ENCODE results near the gene KIAA1549. TPM values are rescaled to one million over a fixed set of nuclear protein-coding genes. Genes with fewer than 3 reads are reported as not detected.

The KIAA1549 gene
- total RNA-seq, 1 donor, result 3.3 TPM

- Histone ChIP-seq H3K9me3 (ENCODE audit: low read depth, low read length) (no peaks in the 10 kb centered on the region), H3K27me3 (ENCODE audit: insufficient read depth, low read length) (no peaks in the 10 kb centered on the region), H3K36me3 (ENCODE audit: insufficient read depth, low read length) (peaks cover 3% of the 10 kb centered on the region), H3K4me2 (ENCODE audit: insufficient read depth, low read length) (no peak overlapping the region), H3K27ac (ENCODE audit: low read depth, low read length) (no peak overlapping the region), H3K4me3 (ENCODE audit: insufficient read depth, low read length) (no peak overlapping the region), H4K20me1 (ENCODE audit: insufficient read depth, low read length) (no peaks in the 10 kb centered on the region), H3K4me1 (ENCODE audit: insufficient read depth, low read length) (no peaks in the 10 kb centered on the region), H2AFZ (ENCODE audit: low read length) (no peak overlapping the region), H3K79me2 (ENCODE audit: insufficient read depth, low read length) (no peaks in the 10 kb centered on the region)
- TF ChIP-seq, protein P1, sequence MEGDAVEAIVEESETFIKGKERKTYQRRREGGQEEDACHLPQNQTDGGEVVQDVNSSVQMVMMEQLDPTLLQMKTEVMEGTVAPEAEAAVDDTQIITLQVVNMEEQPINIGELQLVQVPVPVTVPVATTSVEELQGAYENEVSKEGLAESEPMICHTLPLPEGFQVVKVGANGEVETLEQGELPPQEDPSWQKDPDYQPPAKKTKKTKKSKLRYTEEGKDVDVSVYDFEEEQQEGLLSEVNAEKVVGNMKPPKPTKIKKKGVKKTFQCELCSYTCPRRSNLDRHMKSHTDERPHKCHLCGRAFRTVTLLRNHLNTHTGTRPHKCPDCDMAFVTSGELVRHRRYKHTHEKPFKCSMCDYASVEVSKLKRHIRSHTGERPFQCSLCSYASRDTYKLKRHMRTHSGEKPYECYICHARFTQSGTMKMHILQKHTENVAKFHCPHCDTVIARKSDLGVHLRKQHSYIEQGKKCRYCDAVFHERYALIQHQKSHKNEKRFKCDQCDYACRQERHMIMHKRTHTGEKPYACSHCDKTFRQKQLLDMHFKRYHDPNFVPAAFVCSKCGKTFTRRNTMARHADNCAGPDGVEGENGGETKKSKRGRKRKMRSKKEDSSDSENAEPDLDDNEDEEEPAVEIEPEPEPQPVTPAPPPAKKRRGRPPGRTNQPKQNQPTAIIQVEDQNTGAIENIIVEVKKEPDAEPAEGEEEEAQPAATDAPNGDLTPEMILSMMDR (IDR thresholded peaks at IDR 0.05; ENCODE audit: extremely low read depth, low read depth, low read length), result no peak
- DNase-seq (ENCODE audit: insufficient read length, low spot score, missing footprints), result no peak
Measured at GRCh38 chr7:138892812-138893211, 88.4 kb downstream of the KIAA1549 start.

- Histone ChIP-seq H3K27me3 (ENCODE audit: insufficient read depth, low read length) (no peaks in the 10 kb centered on the region), H3K27ac (ENCODE audit: low read depth, low read length) (no peak overlapping the region), H3K4me1 (ENCODE audit: insufficient read depth, low read length) (no peaks in the 10 kb centered on the region), H3K9me3 (ENCODE audit: low read depth, low read length) (no peaks in the 10 kb centered on the region), H3K36me3 (ENCODE audit: insufficient read depth, low read length) (peaks cover 3% of the 10 kb centered on the region), H3K4me2 (ENCODE audit: insufficient read depth, low read length) (no peak overlapping the region), H2AFZ (ENCODE audit: low read length) (no peak overlapping the region), H3K79me2 (ENCODE audit: insufficient read depth, low read length) (no peaks in the 10 kb centered on the region), H3K4me3 (ENCODE audit: insufficient read depth, low read length) (no peak overlapping the region), H4K20me1 (ENCODE audit: insufficient read depth, low read length) (no peaks in the 10 kb centered on the region)
- TF ChIP-seq, protein P1 (IDR thresholded peaks at IDR 0.05; ENCODE audit: extremely low read depth, low read depth, low read length), result no peak
- no peak for DNase-seq (ENCODE audit: insufficient read length, low spot score, missing footprints)
Measured at GRCh38 chr7:138892006-138892630, 89.1 kb downstream of the KIAA1549 start.

GRCh38 chr7:138891446-138891810, 89.8 kb downstream of the KIAA1549 start:
- Histone ChIP-seq H2AFZ (ENCODE audit: low read length) (no peak overlapping the region), H3K4me3 (ENCODE audit: insufficient read depth, low read length) (no peak overlapping the region)

More at GRCh38 chr7:138891446-138891810, 89.8 kb downstream of the KIAA1549 start:
- H3K27ac ChIP-seq (ENCODE audit: low read depth, low read length), result no peak overlapping the region
- no peaks in the 10 kb centered on the region for H3K27me3 ChIP-seq (ENCODE audit: insufficient read depth, low read length)
- TF ChIP-seq, protein P1 (IDR thresholded peaks at IDR 0.05; ENCODE audit: extremely low read depth, low read depth, low read length), result no peak
- H4K20me1 ChIP-seq (ENCODE audit: insufficient read depth, low read length), result no peaks in the 10 kb centered on the region
- H3K4me1 ChIP-seq (ENCODE audit: insufficient read depth, low read length), result peaks cover 3% of the 10 kb centered on the region
- no peak for DNase-seq (ENCODE audit: insufficient read length, low spot score, missing footprints)
- no peaks in the 10 kb centered on the region for H3K79me2 ChIP-seq (ENCODE audit: insufficient read depth, low read length)
- no peaks in the 10 kb centered on the region for H3K9me3 ChIP-seq (ENCODE audit: low read depth, low read length)
- H3K36me3 ChIP-seq (ENCODE audit: insufficient read depth, low read length), result peaks cover 3% of the 10 kb centered on the region
- no peak overlapping the region for H3K4me2 ChIP-seq (ENCODE audit: insufficient read depth, low read length)

Measured in osteoblast (primary cell).